HG03558 (cell line): ENCODE results near the gene ZDHHC12.

Source experiments
- ATAC-seq: cut with Tn5 transposase; IDR thresholded peaks from one replicate; pipeline ENCODE4 v1.9.1; 2021; ENCODE audit warnings: moderate number of reproducible peaks; ENCODE audit not compliant: unreplicated experiment; ENCODE audit errors: extremely low read depth

Gene ZDHHC12, protein sequence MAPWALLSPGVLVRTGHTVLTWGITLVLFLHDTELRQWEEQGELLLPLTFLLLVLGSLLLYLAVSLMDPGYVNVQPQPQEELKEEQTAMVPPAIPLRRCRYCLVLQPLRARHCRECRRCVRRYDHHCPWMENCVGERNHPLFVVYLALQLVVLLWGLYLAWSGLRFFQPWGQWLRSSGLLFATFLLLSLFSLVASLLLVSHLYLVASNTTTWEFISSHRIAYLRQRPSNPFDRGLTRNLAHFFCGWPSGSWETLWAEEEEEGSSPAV

DNA sequence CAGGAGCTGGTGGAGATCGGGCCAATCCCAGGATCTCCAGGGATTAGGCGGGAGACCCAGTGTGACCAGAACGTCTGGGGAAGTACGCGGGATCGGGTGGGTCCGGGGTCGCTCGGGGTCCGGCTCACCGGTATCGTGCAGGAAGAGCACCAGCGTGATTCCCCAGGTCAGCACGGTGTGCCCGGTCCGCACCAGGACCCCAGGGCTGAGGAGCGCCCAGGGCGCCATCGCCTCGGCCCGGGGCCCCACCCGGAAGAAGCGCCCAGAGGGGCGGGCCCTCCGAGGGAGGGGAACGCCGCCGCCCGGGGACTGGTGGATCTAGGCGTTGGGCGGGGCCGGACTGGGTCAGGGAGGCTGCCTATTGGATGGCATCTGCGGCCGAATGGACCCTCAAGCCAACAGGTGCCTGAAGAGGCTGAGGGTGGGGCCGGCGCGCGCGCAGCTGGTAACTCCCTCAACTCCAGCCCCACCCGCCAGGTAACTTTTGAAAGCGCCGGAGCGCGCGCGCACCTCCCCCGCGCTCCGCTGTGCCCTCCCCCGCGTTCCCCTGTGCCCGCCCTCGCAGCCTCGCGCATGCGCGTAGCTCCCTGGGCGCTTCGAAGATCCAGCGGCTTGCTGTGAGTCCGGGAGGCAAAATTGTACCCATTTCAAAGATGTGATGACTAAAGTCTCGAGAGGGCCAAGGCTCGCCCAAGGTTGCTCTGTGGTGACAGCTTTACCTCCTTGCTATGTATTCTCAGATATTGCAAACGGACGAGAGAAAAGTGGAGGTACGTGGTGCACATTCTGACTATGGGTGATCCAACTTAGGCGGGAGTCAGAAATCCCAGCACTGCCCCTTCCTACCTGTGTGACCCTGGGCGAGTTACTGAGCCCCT lies at the start of gene ZDHHC12:
Gene ZDHHC12, minus strand, starts transcription at position 262 of the 878 bp plus-strand sequence. Its CDS starts 34 bp downstream, at position 228.
- ATAC-seq = peak; percentile 84

DNA sequence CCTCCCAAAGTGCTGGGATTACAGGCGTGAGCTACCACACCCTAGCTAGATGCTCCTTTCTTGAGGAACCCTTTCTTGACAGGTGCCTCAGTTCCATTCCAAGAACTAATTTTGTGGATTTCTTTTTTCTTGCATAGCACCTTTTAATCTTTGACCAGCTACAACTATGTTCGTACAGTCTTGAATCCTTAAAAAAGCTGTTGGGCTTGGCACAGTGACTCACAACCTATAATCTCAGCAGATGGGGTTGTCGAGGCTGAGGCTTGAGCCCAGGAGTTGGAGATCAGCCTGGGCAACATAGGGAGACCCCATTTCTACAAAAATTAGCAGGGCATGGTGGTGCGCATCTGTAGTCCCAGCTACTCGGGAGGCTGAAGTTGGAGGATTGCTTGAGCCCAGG lies 49.1 kb upstream of the ZDHHC12 start:
- no peak for ATAC-seq

DNA sequence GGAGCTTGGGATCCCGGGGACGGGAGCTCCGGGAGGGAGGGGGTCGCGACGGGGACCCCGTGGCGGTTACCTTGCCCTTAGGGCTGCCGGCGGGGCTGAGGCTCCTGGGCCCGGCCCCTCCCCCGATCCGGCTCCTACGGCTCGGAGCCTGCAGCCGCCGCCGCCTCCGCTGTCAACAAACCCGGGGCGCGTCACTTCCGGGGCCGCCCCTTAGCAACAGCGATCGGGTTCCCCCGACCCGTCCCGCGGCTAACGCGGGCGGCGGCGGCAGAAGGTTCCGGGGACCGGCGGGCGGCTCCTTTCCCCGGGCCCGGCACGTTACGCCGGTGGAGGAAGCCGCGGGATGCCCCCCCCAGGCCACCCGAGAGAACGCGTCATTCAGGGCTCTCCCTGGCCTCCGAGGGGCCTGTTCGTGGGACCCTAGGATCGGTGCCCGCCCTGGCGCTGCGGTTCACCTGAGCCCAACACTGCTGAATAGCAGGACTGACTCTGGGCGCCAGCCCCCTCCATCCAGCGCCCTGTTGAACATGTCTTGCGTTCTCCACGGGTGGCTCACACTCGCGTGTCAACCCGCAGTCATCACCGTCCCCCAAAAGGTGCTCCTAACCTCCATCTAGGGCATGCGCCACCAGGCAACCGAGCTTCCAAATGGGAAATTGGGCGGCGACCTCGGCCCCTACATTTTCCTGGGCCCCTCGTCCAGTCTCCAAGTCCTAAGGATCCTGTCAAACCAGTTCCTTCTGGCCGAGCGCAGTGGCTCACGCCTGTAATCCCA lies 48.0 kb upstream of the ZDHHC12 start, which contains the start of gene ZER1:
Gene ZER1, minus strand, starts transcription at position 183 of the 775 bp plus-strand sequence. CDS start 16,362 bp downstream, outside the sequence.
- peak; percentile 59 for ATAC-seq

DNA sequence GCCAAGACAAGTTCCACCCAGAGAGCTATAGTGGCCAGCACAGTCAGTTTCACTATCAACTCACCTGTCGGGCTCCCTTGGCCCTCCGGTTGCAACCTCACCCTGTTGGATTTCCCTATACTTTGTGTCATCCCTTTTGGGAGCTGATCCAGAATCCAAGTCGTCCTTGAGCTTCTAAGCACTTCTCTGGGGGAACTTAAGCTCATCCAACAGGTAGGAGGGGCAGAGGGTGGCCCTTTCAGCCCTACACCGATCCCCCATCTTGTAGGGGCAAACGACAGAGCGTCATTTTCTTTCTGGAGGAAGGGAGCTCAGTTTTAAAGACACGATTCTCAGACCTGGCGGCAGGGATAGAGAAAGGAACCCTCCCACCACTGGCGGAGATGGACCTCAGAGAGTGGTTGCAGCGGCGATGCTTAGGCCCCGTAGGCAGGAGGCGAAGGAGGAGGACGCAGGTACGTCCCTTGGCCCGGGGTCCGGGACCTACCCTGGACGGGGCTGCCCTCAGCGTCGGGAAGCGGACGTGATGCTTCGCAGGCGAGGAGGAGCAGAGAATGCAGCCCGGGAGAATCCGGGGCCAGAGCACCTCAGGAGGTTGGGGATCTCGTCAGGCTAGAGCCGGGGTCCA lies 47.3 kb upstream of the ZDHHC12 start:
- ATAC-seq = no peak

DNA sequence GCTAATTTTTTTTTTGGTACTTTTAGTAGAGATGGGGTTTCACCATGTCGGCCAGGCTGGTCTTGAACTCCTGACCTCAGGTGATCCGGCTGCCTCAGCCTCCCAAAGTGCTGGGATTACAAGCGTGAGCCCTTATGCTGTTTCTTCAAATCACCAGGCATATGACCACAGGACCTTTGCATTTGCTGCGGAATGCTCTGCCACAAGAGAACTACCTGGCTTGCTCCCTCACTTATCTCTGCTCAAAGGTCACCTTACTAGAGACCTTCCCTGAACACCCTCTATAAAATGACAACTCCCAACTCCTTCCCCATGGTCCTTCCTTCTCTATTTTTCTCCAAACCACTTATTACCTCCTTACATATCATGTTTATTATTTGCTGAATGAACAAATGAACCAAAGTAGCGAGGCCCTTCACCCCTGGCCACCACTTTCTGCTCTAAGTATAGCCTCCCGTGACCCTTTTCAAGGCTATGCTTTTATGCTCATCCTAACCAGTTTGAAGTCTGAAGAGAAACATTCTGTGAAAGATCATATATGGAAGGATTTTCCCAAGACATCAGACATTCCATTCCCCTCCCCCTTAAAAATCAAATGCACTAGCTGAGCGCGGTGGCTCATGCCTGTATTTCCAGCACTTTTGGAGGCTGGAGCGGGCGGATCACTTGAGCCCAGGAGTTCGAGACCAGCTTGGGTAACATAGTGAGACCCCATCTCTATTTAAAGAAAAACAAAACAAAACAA lies 46.5 kb upstream of the ZDHHC12 start:
- no peak for ATAC-seq

DNA sequence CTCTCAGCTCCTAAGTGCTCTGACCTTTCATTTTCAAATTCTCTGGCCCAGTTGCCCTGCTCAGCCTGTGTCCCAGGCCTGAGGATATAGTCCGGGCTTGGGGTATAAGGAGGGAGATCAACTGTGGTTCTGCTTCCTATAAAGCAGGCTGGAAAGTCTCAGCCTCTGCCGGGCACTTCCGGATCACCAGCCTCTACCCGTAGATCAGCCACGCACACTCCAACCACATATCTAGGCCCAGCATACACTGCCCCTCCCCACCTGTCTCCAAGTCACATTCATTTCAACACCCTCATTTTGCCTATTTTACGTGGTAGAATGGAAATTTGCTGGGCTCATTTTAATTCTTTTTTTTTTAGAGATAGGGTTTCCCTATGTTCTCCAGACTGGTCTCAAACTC lies 44.7 kb upstream of the ZDHHC12 start:
- ATAC-seq = no peak

DNA sequence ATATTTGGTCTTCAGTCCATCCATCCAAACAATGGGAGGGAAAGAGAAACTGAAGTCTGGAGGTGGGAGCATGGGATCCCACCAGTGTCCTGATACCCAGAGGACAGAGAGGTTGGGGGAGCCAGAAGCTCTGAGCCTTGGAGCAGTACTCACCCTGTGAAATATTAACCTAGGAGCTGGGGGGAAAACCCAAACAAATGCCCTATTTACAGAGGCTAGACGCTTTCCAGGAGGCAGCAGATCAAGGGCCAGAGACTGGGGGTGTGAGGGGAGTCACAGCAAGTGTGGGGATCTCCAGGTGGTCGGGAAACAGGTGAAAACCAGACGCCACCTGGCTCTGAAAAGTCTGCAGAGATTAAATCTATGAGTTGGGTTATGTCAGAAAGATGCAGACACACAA lies 41.6 kb upstream of the ZDHHC12 start:
- no peak for ATAC-seq

DNA sequence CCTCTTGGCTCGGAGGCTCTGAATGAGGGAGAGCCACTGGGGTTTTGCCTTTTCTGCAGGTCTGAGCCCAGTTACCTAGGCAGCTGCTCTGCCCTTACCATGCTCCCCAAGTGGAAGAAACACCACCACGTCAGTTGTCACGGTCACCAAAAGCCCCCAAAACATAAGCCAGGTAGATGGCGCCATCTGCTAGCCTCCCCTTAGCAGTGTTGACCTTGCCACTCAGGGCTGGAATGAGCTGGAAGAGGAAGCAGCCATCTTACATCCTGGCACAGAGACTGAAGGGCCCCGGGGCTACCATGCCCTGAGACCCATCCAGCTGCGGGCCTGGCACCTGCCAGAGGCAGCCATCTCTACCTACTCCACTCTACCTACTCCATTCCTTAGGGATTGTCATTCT lies 40.4 kb upstream of the ZDHHC12 start:
- no peak for ATAC-seq

DNA sequence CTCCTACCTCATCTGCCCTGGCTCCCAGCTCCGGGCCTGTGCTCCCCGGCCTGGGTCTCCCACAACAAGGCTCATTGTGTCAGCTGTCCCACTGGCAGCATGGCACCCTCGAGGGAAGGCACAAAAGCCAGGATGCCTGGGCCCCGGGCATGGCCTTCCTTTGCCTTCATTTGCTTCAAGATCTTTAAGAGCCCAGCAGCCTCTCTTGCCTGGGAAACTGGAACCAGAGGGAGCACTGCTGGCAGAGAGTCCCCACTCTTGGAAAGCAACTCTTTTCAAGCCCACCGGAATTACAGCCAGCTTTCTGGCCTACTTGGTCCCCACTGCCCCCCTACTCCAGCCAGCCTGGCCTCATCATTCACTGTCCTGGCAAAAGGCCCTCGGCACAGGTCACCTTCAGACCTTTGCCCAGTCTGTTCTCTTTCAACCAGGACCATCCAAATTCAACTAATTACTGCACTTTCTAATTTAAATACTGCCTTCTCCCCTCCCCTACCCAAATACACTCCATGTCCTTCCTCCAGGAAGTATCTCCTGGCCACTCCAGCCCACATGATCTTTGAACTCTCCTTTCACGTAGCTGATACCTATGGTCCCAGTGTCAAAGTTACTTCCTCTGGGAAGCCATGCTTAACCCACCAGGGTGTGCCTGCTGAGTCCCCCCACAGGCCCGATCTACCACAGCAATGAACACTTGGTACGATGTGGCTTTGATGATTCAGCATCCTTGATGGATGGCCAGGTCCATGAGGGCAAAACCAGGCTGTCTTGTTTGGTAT lies 38.9 kb upstream of the ZDHHC12 start:
- ATAC-seq = no peak

DNA sequence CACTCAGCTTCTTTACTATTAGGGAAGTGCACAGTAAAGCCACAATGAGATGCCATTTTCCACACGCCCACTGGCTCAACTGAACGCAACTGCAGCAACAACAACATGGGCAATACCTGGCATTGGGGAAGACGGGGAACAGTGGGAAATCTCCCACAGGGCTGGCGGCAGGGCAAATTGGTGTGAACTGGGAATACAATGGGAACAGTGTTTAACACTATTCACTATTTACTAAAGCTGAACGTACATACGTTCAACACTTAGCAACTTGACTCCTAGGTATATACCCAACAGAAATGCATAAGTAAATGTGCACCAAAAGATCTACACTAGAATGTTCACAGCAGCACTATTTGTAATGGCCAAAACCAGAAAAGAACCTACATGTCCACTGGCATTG lies 33.7 kb upstream of the ZDHHC12 start:
- ATAC-seq = no peak

DNA sequence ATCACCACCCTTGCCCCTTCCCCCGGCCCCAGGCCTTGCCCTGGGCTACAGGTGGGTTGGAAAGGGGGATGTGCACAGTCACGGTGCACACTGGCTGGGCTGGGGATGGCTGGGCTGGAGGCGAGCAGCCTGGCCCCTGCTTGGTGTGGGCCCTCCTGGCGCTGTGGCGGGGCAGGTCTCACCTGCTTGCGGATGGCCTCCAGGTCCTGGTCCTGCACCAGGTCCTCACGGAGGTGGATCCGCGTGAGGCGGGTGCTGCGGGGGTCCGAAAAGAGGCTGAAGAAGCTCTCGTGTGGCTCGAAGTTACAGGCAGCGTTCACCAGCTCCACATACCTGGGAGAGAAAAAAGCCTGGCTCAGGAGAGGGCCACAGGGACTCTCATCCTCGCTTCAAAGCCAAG lies 29.7 kb upstream of the ZDHHC12 start:
- no peak for ATAC-seq

DNA sequence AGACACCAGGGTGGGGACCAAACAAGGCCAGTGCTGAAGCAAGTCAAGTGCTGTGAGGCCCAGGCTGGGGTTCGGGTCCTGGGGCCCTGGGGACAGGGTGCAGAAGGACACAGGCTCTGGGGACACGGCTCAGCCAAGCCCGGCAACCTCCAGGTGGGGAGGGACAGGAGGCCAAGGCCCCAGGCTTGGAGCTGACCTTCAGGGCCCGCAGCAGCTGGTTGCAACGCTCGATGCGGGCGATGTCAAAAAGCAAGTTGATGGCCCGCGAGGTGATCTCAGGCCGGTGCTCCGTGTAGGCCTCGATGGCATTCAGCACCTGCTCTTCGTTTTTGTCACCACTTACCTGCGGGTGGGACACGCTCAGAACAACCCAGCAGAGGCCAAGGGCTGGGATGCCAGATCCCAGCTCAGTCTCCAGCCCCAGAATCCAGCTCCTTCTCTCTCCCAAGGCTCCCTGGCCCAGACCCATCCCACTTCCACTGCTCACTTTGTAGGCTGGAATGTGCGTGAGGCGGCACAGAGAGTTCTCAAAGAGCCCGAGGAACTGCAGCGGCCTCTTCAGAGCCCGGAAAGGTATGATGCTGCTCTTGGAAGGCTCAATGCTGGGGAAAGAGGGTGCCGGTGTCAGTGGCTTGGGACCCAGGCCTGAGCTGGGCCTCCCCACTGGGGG lies 27.1 kb upstream of the ZDHHC12 start:
- ATAC-seq = no peak

DNA sequence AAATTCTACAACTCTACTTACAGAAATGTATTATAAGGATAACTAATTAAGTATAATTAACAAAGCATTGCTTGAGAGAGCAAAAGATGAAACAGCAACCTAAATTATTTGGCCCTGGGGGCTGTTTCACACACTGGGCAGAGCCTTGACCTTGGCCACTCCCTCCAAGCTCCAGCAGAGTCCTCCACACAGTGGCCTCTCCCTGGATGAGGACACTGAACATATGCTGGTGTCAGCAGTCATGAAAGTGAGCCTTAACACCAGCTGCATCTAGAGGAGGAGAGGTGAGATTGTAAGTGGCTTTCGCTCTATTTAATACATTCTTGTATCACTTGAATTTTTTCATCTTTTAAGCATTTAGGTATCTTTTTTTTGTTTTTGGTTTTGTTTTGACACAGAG lies 23.3 kb upstream of the ZDHHC12 start:
- ATAC-seq = no peak

DNA sequence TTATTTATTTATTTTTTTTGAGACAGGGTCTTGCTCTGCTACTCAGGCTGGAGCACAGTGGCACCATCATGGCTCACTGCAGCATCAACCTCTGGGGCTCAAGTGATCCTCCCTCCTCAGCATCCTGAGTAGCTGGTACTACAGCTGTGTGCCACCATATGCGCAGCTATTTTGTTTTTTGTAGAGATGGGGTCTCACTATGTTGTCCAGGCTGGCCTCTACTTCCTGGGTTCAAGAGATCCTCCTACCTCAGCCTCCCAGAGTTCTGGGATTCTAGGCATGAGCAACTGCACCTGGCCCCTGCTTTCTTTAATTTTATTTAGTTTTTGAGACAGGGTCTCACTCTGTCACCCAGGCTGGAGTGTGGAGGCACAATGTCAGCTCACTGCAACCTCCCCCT lies 19.5 kb upstream of the ZDHHC12 start:
- no peak for ATAC-seq

DNA sequence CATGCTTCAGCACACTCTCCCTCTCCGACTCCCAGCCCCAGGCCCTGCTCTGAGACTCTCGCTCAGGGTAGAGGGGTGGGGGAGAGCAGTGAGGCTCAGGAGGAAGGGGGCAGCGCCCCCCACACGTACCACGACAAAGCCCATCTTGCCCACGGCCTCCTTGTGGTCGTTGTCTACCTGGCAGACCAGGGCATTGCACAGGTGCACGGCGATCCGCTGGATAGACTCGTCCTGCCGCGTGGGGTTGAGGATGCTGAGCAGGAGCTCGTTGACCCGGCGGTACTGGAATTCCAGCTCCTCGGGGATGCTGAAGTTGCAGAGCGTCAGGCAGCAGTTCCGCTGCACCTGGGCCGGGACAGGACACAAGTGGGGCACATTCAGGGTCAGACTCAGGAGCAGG lies 18.5 kb upstream of the ZDHHC12 start:
- no peak for ATAC-seq

DNA sequence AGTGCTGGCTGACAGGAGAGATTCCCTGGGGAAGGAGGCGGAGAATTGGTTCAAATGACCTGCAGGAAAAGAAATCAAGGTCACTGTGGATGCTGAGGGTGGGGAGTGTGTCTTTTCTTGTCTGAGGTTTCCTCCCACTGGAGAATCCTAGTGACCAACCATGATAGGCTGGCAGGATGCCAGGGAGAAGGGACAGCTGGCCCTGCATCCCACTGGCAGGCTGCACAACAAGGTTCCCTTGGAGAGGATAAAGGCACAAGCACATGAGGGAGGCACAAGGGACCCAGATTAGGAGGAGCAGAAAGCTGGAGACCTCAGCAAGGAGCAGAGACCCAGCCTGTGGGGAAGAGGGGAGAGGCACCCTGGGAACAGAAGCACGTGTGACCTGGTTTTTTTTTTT lies 11.4 kb upstream of the ZDHHC12 start:
- ATAC-seq = no peak

DNA sequence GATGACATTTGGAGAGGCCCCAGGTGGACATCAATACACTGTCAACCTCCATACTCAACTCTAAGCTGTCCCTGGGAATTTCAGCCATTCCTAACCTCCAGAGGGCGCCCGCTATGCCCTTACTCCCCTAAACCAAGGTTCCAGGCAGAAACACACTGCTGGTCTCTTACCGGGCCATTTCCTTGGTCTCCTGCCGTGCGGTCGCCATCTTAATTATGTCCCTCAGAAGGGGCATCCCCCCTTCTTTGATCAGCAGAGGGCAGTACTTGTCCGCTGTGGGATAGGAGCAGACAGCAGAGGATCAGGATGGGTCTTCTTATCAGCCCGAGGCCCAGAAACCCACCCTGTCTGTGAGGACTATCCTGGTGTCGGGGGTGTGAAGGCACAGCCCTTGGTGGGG lies 9.3 kb upstream of the ZDHHC12 start:
- no peak for ATAC-seq

DNA sequence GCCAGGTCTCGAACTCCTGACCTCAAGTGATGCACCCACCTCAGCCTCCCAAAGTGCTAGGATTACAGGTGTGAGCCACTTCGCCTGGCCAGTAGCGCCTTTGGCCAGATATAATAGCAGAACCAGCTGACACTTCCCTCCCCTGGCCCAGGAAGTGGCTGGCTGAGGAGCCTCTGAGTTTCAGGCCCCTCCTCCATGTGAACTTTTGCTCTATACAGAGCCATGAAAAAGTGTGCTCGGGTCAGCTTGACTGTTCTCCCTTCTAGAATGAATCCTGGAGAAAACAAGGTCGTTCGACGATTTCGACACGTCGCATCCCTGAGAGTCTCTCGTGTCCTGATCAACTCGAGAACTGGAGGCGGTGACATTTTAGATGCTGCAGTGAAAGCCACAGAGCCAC lies 8.6 kb upstream of the ZDHHC12 start:
- ATAC-seq = no peak
